GM12873 (cell line): ENCODE measurements around the gene TCN1.

ENCODE experiments used
- CTCF ChIP-seq: IDR thresholded peaks from 2 replicates; pipeline ENCODE4 v1.5.1; 2012; ENCODE audit warnings: low read depth, mild to moderate bottlenecking, moderate library complexity, low read length, control low read depth; ENCODE audit not compliant: insufficient read depth; ENCODE audit errors: missing control alignments

TCN1 gene

GRCh38 chr11:59866397-59866796 lies at the start of gene TCN1:
Gene TCN1 (minus strand): TSS chr11:59866487. CDS start chr11:59866470, 17 bp downstream.
- TF ChIP-seq CTCF, result no peak

- no peak for TF ChIP-seq CTCF
Measured at GRCh38 chr11:59901306-59901705, 35.0 kb upstream of the TCN1 start.

GRCh38 chr11:59900366-59901126 lies 34.3 kb upstream of the TCN1 start:
- TF ChIP-seq CTCF, result no peak

- TF ChIP-seq CTCF, result no peak
Measured at GRCh38 chr11:59899532-59899931, 33.2 kb upstream of the TCN1 start.

GRCh38 chr11:59898650-59899049 lies 32.4 kb upstream of the TCN1 start:
- no peak for TF ChIP-seq CTCF

GRCh38 chr11:59898046-59898445 lies 31.8 kb upstream of the TCN1 start:
- TF ChIP-seq CTCF, result no peak

GRCh38 chr11:59894616-59895015 lies 28.3 kb upstream of the TCN1 start:
- no peak for TF ChIP-seq CTCF
